Left ventricle myocardium superior (tissue), 1 donor: ENCODE data around the gene POFUT2. TPM values are rescaled to one million over a fixed set of nuclear protein-coding genes. Genes with fewer than 3 reads are reported as not detected.
A peak's percentile ranks its signal among the peaks of the same experiment; 100 is the strongest.
"Not testable (repeated sequence)": the region's sequence is repeated elsewhere in the genome, so short reads cannot be mapped to it uniquely, and the experiment has no call there.

Experiments used
- ATAC-seq: fragments of 200-7000 bp; cut with Tn5 transposase; one replicate; pipeline ENCODE4 v1.9.1; 2020; ENCODE audit warnings: mild to moderate bottlenecking, moderate library complexity
- DNase-seq: peaks from one replicate; pipeline ENCODE4 v3.0.0-alpha.2; 2020
- intact Hi-C: fragments of 100-400 bp; cut with micrococcal nuclease; formaldehyde crosslinking; loops from one replicate; pipeline ENCODE4 v1.11.0; 2022
- total RNA-seq: library from RNA; stranded (reverse); fragmentation: NEBNext Ultra II Directional; extraction: Animal tissue kit (Norgen Biotek cat#: 25700); gene quantifications from one replicate; pipeline ENCODE4 v1.2.1, GENCODE V29; 2021
- donor health status: DM: no; HTN: yes; CAD: no; lungs with severe emphysema.

Gene POFUT2
- total RNA-seq, 1 donor from 2014 or later = 15.7 TPM

DNA sequence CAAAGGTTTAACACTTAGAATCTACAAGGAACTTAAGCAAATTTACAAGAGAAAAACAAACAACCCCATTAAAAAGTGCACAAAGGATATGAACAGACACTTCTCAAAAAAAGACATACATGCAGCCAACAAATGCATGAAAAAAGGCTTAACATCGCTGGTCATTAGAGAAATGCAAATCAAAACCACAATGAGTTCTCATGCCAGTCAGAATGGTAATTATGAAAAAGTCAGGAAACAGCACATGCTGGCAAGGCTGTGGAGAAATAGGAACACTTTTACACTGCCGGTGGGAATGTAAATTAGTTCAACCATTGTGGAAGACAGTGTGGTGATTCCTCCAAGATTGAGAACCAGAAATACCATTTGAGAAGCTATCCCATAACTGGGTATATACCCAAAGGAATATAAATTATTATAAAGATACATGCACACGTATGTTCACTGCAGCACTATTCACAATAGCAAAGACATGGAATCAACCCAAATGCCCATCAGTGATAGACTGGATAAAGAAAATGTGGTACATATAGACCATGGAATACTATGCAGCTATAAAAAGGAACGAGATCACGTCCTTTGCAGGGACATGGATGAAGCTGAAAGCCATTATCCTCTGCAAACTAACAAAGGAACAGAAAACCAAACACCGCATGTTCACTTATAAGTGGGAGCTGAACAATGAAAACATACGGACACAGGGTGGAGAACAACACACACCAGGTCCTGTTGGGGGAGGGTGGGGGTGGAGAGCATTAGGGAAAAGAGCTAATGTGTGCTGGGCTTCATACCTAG lies 28.2 kb upstream of the POFUT2 start:
- not testable (repeated sequence) for ATAC-seq, DNase-seq
- intact Hi-C loops = loop anchor here (10.0 kb wide), 1 partner anchor 59 kb away; no protein-coding TSS in a partner anchor

DNA sequence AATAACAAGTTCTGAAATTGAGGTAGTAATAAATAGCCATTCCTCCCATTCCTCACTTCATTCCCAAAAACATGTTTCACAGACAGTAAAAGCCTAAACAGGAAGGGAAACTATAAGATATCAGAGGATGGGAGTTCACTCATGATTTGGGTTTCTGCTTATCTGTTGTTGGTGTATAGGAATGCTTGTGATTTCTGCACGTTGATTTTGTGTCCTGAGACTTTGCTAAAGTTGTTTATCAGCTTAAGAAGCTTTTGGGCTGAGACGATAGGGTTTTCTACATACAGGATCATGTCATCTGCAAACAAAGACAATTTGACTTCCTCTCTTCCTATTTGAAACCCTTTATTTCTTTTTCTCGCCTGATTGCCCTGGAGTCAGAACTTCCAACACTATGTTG lies 26.0 kb upstream of the POFUT2 start:
- intact Hi-C loops = loop anchor here (10.0 kb wide), 1 partner anchor 61 kb away; no protein-coding TSS in a partner anchor
- DNase-seq (no peak), ATAC-seq (no peak)

DNA sequence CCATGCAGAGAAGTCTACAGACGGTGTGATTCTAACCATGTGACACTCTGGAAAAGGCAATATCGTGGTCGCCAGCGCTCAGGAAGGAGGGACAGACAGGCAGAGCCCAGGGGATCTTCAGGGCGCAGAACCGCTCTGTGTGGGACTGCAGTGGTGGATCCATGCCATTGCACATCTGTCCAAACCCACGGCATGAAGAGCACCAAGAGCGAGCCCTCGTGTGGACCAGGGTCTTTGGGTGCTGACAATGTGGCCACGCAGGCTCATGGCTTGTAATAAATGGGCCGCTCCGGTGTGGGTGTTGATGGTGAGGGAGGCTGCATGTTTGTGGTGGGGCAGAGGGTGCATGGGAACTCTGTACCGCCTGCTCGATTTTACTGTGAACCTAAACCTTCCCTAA lies 25.3 kb upstream of the POFUT2 start:
- ATAC-seq (no peak), DNase-seq (no peak)
- intact Hi-C loops = loop anchor here (10.0 kb wide), 1 partner anchor 62 kb away; no protein-coding TSS in a partner anchor

DNA sequence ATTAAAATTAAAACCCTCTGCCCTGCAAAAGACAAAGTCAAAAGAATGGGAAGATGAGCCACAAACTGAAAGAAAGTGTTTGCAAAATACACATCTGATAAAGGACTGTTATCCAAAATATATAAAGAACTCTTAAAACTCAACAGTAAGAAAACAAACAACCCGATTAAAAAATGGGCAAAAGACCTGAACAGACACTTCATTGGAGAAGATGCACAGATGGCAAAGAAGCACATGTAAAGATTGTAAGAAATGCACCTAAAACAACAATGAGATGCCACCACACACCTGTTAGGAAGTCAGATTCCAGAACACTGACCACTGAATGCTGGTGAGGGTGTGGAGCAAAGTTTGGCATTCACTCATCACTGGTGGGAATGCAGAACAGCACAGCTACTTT lies 24.6 kb upstream of the POFUT2 start:
- intact Hi-C loops = loop anchor here (10.0 kb wide), 1 partner anchor 63 kb away; no protein-coding TSS in a partner anchor
- ATAC-seq = no peak
- no peak for DNase-seq

DNA sequence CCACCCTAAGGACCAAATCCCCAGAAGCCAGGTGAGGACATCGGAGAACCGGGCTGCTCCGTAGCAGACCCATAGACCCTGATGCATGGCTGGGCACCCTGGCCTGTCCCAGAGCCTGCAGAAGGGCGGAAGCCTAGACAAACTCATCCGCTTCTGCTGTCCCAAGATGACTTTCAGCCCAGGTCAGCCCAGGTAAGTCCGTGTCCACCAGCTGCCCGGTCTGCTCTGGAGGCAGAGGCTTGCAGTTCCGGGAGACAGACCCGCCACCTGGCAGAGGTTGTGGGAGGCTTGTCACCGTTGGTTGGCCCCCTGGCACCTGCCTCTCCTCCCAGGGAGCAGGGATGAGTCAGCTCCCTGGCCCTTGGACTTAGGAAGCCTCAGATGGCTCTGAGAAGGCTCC lies 22.8 kb upstream of the POFUT2 start:
- no peak for ATAC-seq
- intact Hi-C loops = loop anchor here (10.0 kb wide), 1 partner anchor 64 kb away; no protein-coding TSS in a partner anchor
- DNase-seq = no peak

DNA sequence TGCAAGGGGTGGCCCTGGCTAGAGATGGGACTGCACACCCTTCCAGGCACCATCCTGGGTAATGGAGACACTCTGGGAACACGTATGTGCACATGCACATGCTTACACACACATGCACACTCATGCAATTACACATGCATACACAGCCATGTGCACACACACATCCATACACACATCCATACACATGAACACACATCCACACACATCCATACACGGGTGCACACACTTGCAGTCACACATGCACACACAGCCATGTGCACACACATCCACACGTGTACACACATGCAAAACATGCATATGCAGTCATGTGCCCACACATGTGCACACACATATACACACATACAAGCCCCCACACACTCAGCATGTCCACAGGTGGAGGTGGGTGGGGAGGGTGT lies 22.3 kb upstream of the POFUT2 start:
- ATAC-seq (no peak), DNase-seq (no peak)
- intact Hi-C loops = loop anchor here (10.0 kb wide), 1 partner anchor 65 kb away; no protein-coding TSS in a partner anchor

DNA sequence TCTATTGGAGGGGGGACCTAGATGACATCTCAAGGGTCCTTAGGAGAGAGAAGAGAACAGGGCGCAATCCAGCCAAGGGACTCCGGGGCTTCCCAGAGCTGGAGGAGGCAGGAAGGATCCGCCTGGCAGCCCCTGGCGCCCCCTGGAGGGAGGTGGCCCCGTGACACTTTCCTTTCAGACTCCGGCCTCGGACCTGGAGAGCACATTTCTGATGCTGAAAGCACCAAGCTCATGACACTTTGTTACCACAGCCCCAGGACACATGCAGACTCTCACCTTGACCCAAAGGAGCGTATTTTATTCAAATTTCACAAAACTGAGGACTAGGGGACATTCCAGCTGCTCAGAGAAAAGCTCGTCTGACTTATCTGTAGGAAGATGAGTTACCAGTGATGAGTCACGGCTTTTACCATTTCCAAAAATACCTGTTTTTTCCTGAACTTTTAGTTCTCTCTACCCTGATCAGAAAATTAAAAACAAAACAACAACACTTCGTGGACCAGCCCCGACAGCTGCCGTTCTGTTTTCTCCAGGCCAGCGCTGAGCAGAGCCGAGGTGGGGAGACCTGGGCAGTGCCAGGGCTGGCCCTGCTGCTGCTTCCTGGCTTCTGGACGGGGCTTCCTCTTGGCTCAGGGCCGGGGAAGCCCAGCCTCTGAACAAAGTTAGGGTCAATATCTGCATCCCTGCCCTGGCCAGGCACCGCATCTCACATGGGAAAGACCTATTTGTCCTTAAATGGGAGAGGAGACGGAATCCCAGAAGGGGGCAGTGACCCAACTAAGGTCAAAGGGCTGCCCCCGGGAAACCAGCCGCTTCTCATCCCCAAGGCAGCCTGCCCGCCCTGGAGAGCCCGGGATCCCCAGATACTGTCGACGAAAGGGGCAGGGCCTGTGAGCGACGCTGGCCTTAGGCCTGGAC lies 21.6 kb upstream of the POFUT2 start:
- ATAC-seq (peak; percentile 35), DNase-seq (peak; percentile 84)
- intact Hi-C loops = no loop called here

DNA sequence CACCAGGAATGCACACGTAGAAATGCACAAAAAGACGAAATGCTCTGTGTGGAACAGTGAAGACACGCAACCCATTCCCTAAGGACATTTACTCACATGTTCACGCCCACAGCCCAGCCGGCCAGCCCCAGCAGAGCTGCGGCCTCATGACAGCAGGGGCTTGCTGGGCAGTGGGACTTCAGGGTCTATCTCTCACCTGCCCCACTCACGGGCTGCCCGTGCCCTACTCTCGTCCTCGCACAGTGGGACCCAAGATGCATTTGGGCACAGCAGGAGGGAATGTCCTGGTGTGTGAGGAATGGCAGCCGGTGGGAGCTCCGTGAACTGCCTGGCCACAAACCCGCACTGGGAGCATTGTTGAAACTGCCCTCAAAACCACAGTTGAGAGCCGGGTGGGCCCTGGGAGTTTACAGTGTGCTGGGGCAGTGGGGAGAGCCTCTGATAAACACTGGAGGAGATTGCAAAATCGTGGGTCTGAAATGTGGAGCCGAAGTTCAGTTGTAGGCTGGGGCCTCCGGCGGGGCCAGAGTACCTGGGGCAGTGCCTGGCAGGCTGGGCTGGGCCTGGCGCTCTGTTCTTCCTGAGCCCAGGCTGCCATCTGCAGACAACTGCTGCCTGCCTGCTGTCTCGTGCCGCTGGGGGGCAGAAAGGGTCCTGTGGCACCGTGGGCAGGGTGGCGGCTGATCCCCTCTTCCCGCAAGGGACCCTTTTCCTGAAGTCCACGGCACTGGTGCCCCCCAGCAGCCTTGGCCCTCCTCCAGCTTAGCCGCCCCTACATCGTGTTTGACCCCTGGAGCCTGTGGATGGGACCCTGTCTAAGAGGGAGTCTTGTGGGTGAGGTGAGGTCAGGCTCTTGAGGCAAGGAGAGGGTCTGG lies 20.7 kb upstream of the POFUT2 start:
- intact Hi-C loops = no loop called here

DNA sequence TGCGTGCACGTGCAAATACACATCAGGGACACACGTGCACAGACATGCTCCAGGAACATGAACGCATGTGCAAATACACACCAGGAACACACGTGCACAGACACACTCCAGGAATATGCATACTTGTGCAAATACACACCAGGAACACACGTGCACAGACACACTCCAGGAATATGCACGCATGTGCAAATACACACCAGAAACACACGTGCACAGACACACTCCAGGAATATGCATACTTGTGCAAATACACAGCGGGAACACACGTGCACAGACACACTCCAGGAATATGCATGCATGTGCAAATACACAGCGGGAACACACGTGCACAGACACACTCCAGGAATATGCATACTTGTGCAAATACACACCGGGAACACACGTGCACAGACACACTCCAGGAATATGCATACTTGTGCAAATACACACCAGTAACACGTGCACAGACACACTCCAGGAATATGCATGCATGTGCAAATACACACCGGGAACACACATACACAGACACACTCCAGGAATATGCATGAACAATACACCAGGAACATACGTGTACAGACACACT lies 20.0 kb upstream of the POFUT2 start:
- ATAC-seq, intact Hi-C loops, DNase-seq: not testable (repeated sequence)

More for the DNA sequence above, 20.7 kb upstream of the POFUT2 start:
- DNase-seq = peak; percentile 63
- peak; percentile 21 for ATAC-seq

DNA sequence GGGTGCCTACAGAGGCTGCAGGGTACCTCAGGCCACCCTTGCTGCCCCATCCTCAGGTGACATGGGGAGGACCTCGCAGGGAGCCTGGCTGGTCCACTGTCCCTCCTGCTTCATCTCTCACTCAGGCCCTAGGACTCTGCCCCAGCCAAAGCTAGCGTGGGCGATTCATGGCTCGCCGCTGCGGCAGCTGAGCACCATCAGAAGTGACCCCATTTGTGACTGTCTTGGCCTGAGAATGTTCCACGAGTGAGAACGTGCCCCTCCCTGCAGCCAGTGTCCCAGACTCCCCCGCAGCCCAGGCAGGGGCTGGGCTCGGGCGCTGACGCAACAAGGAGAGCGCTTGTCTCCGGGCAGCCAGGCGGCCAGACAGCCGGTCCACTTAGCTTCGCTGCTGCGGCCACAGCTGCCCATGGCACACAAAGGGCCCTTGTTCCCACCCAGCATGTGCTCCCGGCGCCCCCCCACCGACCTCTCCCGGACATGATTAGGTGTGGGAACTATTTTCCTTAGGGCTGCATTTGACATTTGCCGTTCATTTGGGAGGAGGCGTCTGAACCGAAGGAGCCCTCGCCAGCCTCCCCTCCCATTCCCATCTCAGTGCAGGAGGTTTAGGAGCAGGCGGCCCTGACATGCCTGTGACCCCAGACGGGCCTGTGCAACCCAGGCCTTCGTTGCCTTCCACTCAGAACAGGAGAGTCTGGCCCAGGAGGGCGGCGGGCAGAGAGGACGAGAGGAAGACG lies 19.3 kb upstream of the POFUT2 start:
- DNase-seq (peak; percentile 90), ATAC-seq (peak; percentile 80)
- intact Hi-C loops = no loop called here

DNA sequence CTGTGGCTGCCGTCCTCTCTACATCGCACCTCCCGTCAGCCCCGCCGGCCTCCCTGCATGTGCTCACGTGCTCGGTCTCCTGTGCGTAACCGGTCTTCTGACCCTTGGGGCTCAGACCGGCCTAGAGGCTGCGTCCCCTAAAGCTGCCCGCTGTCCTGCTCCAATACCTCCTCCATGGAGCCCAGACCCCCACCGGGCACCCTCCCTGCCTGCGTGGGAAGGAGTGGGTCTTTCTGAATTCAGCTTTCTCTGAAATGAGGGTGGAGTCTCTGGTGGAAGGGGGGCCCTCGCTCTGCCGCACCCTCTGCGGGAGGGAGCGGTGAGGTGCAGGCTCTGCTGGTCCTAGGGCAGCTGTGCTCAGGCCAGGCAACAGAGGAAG lies 18.7 kb upstream of the POFUT2 start:
- DNase-seq (peak; percentile 35), ATAC-seq (no peak)
- intact Hi-C loops = no loop called here

DNA sequence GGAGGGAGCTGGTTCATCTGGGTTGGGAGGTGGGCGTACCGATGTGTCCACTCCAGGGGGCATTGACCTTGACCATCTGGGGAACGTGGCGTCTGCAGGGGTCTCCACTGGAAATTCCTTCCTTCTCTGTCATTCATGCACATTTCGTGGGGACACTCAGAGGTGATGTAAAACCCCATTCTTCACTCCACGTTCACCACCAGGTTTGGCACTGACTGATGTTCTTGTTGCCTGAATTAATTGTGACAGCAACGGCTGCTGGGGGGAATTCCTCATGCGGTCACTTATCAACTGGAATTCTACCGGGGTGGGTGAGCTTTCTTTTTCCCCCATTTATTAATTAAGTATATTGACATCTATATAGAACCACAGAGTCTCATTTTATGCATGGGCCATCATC lies 18.1 kb upstream of the POFUT2 start:
- no peak for ATAC-seq
- intact Hi-C loops = no loop called here
- peak; percentile 16 for DNase-seq

DNA sequence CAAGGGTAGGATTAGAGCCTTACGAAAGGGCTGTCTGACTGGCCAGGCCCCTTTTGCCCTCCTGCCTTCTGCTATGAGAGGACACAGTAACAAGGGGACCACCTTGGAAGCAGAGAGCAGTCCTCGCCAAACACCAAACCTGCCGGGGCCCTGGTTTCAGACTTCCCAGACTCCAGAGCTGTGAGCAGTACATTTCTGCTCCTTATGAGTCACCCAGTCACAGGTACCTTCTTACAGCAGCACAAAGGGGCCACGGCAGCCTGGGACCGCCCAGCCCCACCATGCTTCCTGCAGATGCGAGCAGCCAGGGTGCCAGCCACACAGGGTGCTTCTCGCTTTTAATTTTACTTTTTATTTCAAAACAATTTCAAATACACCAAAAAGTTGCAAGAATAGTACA lies 17.2 kb upstream of the POFUT2 start:
- intact Hi-C loops = no loop called here
- DNase-seq (peak; percentile 27), ATAC-seq (no peak)

DNA sequence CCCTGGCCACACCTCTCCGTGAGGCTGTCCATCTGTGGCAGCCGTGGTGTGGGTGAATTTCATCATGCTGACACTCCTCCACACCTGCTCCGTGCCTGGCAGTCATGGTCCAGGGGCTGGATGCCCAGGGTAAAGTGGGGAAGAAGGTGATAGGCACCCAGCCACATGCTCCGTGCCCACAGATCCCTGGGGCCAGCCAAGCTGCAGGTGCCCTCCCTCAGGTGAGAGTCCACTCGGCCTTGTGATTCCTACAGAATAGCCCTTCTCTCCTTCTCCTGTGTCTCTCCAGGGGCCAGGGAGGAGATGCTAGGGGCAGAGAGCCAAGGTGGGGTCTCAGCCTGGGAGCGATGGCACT lies 16.8 kb upstream of the POFUT2 start:
- ATAC-seq (no peak), DNase-seq (peak; percentile 22)
- intact Hi-C loops = no loop called here

DNA sequence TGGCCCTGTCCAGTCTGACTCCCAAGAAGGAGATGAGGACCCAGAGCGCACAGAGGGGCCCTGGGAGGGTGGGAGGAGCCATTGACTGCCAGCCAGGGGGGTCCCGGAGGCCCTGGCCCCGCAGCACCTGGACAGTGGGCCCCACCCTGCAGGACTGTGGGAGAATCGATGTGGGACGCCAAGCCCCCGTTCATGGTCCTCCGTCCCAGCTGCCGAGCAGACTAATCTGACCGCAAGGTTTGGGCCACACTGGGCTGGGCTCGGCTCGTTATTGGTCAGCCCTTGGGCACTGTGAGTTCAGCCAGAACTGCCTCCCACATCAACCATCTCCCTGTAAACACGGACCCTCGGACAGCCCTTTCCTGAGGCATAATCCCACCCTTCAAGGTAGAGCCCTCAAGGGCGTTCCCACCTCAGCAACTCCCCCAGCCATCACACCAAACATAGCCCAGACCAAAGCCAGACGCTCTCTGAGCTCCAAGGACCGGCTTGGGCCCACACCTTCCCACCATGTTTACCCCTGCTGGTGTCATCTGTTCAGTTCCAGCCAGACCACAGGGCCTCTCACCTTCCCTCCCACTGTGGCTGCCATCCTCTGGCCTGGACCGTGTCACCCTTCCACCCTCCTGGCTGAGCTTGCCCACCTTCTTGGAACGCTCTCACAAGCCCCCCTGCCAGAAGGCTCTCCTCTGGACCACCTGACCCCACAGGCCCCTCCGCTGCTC lies 16.2 kb upstream of the POFUT2 start:
- DNase-seq (peak; percentile 37), ATAC-seq (no peak)
- intact Hi-C loops = no loop called here

DNA sequence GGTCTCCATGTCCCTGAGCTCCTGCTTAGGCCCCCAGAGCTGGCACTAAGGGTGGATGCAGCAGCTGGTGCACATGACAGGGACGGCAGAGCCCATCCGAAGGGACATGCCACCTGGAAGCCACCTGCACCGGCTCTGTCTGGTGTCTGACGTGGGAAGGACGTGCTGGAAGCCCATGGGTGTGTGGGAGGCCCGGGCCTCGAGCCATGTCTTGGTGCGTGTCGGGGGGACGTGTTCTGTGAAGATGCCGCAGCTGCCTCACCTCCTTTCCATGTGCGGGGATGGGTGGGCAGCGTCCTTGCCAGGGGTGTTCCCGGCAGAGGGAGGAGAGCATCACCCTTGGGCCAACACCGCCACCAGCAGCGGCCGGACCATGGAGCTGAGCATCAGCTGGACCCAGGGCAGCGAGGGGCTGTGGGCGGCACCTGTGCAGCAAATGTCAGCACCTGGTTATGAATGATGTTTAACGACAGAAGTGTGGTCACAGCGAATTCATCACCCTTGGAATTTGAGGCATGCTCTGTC lies 15.5 kb upstream of the POFUT2 start:
- ATAC-seq (no peak), DNase-seq (no peak)
- intact Hi-C loops = no loop called here
